ENCODE results near the gene MACIR.
A peak's percentile ranks its signal among the peaks of the same experiment; 100 is the strongest.
"Not testable (repeated sequence)": the region's sequence is repeated elsewhere in the genome, so short reads cannot be mapped to it uniquely, and the experiment has no call there.

Gene MACIR

GRCh38 chr5:103258368-103258956 lies at the start of gene MACIR:
Gene MACIR (plus strand): TSS chr5:103258763. CDS start chr5:103275920, 17,157 bp downstream.
- DNase-seq (ENCODE audit: low read depth) = peak; percentile 91

GRCh38 chr5:103209065-103209464 lies 49.5 kb upstream of the MACIR start:
- DNase-seq (ENCODE audit: low read depth) = no peak

- no peak for DNase-seq (ENCODE audit: low read depth)
These were observed 47.6 kb upstream of the MACIR start for GRCh38 chr5:103210952-103211351.

GRCh38 chr5:103211576-103212561 lies 46.7 kb upstream of the MACIR start:
- DNase-seq (ENCODE audit: low read depth) = no peak

- no peak for DNase-seq (ENCODE audit: low read depth)
These were observed 42.4 kb upstream of the MACIR start for GRCh38 chr5:103216137-103216536.

- no peak for DNase-seq (ENCODE audit: low read depth)
These were observed 41.9 kb upstream of the MACIR start for GRCh38 chr5:103216697-103217096.

- no peak for DNase-seq (ENCODE audit: low read depth)
These were observed 41.5 kb upstream of the MACIR start for GRCh38 chr5:103217101-103217500.

GRCh38 chr5:103218164-103218563 lies 40.4 kb upstream of the MACIR start:
- no peak for DNase-seq (ENCODE audit: low read depth)

GRCh38 chr5:103219074-103219473 lies 39.5 kb upstream of the MACIR start:
- DNase-seq (ENCODE audit: low read depth) = not testable (repeated sequence)

GRCh38 chr5:103223031-103223955 lies 35.3 kb upstream of the MACIR start:
- no peak for DNase-seq (ENCODE audit: low read depth)

- DNase-seq (ENCODE audit: low read depth) = peak; percentile 3
These were observed 34.3 kb upstream of the MACIR start for GRCh38 chr5:103224118-103224893.

- DNase-seq (ENCODE audit: low read depth) = no peak
These were observed 33.7 kb upstream of the MACIR start for GRCh38 chr5:103224894-103225246.

GRCh38 chr5:103228061-103228460 lies 30.5 kb upstream of the MACIR start:
- no peak for DNase-seq (ENCODE audit: low read depth)

GRCh38 chr5:103228588-103228987 lies 30.0 kb upstream of the MACIR start:
- DNase-seq (ENCODE audit: low read depth) = no peak

GRCh38 chr5:103232393-103232999 lies 26.1 kb upstream of the MACIR start:
- DNase-seq (ENCODE audit: low read depth) = no peak

GRCh38 chr5:103234239-103234975 lies 24.2 kb upstream of the MACIR start:
- DNase-seq (ENCODE audit: low read depth) = no peak

GRCh38 chr5:103235891-103236290 lies 22.7 kb upstream of the MACIR start:
- DNase-seq (ENCODE audit: low read depth) = no peak

GRCh38 chr5:103237778-103238177 lies 20.8 kb upstream of the MACIR start:
- no peak for DNase-seq (ENCODE audit: low read depth)

GRCh38 chr5:103243665-103244064 lies 14.9 kb upstream of the MACIR start:
- no peak for DNase-seq (ENCODE audit: low read depth)

GRCh38 chr5:103244398-103244797 lies 14.2 kb upstream of the MACIR start:
- no peak for DNase-seq (ENCODE audit: low read depth)
